Stimulated activated CD4-positive, alpha-beta T cell treated with anti-CD3 and anti-CD28 coated beads, TNF-alpha, amount 100 ng/mL, for 48 hours (primary cell): Measurements from ENCODE around the gene IGFN1.

ENCODE experiments used
- DNase-seq, 3 donors: peaks; one replicate each; pipeline ENCODE4 v3.0.0-alpha.2; 2020; ENCODE audit warnings: low read depth in 3 of 3

Gene IGFN1

GRCh38 chr1:201185123-201185453 lies 5.5 kb upstream of the IGFN1 start:
- no peak for DNase-seq

DNA sequence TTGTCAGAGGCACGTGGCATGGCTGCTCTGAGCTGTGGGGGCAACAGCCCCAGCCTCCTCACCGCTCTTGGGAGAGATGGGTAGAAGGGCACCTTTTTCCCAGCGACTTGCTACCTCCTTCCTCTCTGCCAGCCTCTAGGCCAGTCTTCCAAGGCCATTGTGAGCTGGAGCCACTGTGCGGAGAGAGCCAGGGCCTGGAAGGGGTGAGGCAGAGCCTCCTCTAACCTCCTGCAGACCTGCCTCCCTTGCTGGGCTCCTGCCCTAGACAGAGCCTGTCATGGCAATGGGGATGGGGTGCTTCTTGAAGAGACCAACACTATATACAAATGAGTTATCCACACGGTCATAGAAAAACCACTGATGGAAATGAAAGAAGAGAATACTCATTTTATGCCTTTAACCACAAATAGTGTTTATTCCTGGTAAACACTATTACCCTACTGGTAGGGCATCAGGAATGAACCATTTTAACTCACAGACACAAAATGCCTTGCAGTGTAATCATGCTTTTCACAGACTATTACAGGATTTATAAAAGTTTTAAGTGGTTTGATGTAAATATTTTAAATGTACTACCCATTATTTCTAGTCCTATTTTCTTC lies 5.0 kb upstream of the IGFN1 start:
- DNase-seq: no peak

- no peak for DNase-seq
Observed at GRCh38 chr1:201186192-201186591, 4.4 kb upstream of the IGFN1 start.

GRCh38 chr1:201189085-201189484 lies 1.5 kb upstream of the IGFN1 start:
- no peak for DNase-seq

- no peak for DNase-seq
Observed at GRCh38 chr1:201190005-201190404, 619 bp upstream of the IGFN1 start.

DNA sequence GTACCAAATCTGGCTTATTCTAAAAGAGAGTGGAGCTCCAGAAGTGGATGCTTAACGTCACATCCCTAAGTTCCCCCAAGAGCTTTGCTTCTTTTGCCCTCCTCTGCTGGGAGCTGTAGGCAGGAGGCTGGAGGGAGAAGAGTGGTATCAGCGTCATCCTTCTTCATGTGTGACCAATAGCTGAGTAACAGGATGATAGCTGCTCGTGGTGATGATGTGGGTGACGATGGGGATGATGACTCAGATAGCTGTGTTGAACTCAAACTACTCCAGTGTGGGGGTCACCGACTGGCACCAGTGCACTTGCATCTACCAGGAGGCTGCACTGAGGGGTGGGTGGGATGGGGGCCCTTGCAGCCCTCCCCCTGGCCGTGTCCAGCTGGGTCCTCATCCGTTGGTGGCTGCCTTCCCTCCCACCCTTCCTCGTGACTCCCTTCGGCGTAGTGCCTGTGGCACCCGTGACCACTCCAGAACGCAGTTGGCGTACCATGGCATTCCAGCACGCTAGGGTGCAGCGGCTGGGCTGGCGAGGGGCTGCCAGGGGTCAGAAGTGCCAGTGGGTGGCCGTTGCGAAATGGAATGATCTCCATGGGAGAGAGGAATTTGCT lies 1.1 kb downstream of the IGFN1 start:
- peak; percentile 24 to 54 (median 29) for DNase-seq

GRCh38 chr1:201192261-201192788 lies 1.7 kb downstream of the IGFN1 start:
- DNase-seq: no peak

- DNase-seq: no peak
Observed at GRCh38 chr1:201194046-201194445, 3.4 kb downstream of the IGFN1 start.

DNA sequence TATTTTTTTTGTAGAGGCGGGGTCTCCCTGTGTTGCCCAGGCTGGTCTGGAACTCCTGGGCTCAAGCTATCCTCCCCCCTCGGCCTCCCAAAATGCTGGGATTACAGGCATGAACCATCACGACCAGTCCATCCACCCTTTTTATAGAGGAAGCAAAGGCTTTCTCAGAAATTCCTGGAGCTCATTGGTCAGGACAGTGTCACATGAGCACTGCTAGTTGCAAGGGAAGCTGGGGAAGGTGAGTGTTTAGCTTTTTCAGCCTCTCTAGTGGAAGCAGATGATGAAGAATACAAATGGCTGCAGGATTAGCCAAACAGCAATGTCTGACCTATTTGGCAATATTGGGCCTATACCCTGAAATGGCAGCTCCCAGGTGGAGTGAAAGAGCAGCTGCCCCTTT lies 8.0 kb downstream of the IGFN1 start:
- no peak for DNase-seq

DNA sequence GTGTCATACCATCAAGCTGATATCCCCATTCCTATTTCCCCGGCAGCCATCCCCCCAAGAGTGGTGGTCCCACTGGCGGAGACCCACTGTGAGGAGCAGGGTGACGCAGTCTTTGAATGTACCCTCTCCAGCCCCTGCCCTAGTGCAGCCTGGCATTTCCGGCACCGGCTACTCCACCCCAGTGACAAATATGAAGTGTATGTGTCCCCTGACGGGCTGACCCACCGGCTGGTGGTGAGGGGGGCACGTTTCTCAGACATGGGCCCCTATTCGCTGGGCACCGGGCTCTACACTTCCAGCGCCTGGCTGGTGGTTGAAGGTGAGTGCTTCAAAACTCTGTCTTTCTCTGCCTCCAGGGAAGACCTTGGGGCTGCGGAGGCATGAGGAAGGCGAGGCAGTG lies 14.4 kb downstream of the IGFN1 start:
- DNase-seq: no peak

- DNase-seq: no peak
Observed at GRCh38 chr1:201206176-201206575, 15.6 kb downstream of the IGFN1 start.

GRCh38 chr1:201207046-201207445 lies 16.4 kb downstream of the IGFN1 start:
- DNase-seq: no peak

GRCh38 chr1:201208236-201208635 lies 17.6 kb downstream of the IGFN1 start:
- DNase-seq: no peak

- DNase-seq: no peak
Observed at GRCh38 chr1:201212056-201212455, 21.4 kb downstream of the IGFN1 start.

DNA sequence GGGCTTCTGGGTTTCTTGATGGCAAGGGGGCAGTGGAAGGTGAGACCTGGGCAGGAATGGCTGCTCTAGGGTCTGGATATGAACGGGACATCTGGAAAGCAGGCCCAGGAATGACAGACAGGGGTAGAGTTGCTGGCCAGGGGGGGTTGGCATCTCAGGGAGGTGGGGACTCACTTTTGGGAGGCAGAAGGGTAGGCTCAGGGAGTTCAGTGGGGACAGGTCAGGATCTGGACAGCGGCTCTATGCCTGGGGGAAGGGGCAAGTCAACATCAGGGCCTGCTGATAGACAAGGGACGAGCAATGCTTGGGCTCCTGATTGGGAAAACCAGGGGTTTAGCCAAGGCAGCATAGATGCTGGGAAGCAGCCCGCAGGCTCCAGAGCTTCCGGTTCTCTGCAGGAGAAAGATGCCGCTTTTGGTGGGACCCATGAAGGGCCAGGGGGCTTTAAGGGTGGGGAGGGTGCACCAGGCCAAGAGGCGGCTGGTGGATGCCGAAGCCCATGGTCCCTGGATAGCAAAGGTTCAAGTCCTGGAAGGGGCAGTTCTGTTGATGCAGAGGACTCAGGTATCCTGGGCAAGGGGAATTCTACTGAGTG lies 21.9 kb downstream of the IGFN1 start:
- DNase-seq: no peak

GRCh38 chr1:201213106-201213770 lies 22.6 kb downstream of the IGFN1 start:
- no peak for DNase-seq

DNA sequence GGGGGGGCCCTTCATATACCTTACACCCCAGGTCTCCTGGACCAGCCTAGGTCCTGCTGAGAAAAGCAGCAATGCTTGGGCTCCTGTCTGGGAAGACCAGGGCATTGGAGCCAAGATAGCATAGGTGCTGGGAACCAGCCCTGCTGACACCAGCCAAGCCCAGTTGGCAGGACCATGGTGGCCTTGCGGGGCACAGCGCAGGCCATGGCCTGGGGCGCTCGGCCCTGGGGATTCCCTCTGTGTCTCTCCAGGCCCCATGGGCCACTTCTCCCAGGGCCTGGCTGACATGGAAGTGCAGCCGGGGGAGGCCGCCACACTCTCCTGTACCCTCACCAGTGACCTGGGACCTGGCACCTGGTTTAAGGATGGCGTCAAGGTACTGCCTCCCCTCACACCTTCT lies 23.3 kb downstream of the IGFN1 start:
- DNase-seq: no peak

DNA sequence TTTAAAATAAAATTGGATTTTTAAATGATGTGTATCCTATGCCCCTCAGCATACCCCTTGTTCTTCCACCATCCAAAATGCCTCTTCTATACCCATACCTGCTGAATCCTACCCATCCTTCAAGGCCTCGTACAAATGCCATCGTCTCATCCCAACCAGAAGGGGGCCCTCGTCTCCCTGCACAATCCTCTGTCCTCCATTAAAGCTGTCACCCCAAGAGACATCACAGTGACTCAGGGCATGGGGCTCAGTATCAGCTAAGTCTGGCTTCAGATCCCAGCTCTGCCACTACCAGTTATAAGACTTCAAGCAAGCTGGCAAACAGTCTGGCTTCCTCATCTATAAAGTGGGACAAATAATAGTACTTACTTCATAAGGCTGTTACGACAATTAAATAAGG lies 23.8 kb downstream of the IGFN1 start:
- no peak for DNase-seq

DNA sequence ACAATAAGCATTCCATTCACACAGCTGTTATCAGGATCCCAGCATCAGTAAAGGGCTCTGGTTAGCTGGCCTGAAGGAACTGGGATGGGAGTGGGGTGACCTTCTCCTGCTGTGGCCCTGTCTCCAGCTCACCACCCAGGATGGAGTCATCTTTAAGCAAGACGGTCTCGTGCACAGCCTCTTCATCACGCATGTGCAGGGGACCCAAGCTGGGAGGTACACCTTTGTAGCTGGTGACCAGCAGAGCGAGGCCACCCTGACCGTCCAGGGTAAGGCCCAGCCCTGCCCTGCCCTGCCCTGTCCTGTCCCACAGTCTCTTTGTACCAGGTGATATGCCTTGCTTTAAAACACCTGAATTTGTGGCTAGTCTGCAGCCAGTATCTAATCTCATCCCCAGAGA lies 24.3 kb downstream of the IGFN1 start:
- no peak for DNase-seq

GRCh38 chr1:201215531-201216357 lies 25.1 kb downstream of the IGFN1 start:
- no peak for DNase-seq

GRCh38 chr1:201216395-201217085 lies 25.9 kb downstream of the IGFN1 start:
- no peak for DNase-seq
